Osteoblast (primary cell): ENCODE results near the gene CSNK2A1. TPM values are rescaled to one million over a fixed set of nuclear protein-coding genes. Genes with fewer than 3 reads are reported as not detected.

ENCODE experiments used
- DNase-seq: peaks from one replicate; pipeline ENCODE4 v3.0.0; 2011; ENCODE audit warnings: low spot score, mixed read lengths; ENCODE audit not compliant: insufficient read length; ENCODE audit errors: missing footprints
- H2AFZ ChIP-seq: 2 replicates; pipeline ENCODE4 v1.6.0; 2011; ENCODE audit warnings: mild to moderate bottlenecking, low read length
- H3K27ac ChIP-seq: 2 replicates; pipeline ENCODE4 v1.5.1; 2011; ENCODE audit warnings: mild to moderate bottlenecking, low read depth, low read length, moderate library complexity
- H3K27me3 ChIP-seq: 2 replicates; pipeline ENCODE4 v1.6.0; 2012; ENCODE audit warnings: mild to moderate bottlenecking, control low read depth, inconsistent platforms, low read length, moderate library complexity; ENCODE audit not compliant: insufficient read depth
- H3K36me3 ChIP-seq: 2 replicates; pipeline ENCODE4 v1.5.1; 2011; ENCODE audit warnings: mild to moderate bottlenecking, low read length, control low read depth, moderate library complexity; ENCODE audit not compliant: insufficient read depth
- H3K4me1 ChIP-seq: 2 replicates; pipeline ENCODE4 v1.5.1; 2011; ENCODE audit warnings: mild to moderate bottlenecking, low read length, control low read depth, moderate library complexity; ENCODE audit not compliant: insufficient read depth
- H3K4me2 ChIP-seq: 2 replicates; pipeline ENCODE4 v1.6.0; 2011; ENCODE audit warnings: mild to moderate bottlenecking, low read length; ENCODE audit not compliant: insufficient read depth
- H3K4me3 ChIP-seq: fragments of 200-600 bp; sonication (generic); 3 replicates; pipeline ENCODE4 v1.5.1; 2012; ENCODE audit warnings: mild to moderate bottlenecking, low read length, inconsistent platforms; ENCODE audit not compliant: insufficient read depth
- H3K79me2 ChIP-seq: 2 replicates; pipeline ENCODE4 v1.6.0; 2012; ENCODE audit warnings: mild to moderate bottlenecking, low read length, control low read depth, inconsistent platforms; ENCODE audit not compliant: insufficient read depth
- H3K9me3 ChIP-seq: 2 replicates; pipeline ENCODE4 v1.5.1; 2011; ENCODE audit warnings: low read depth, low read length, control low read depth
- H4K20me1 ChIP-seq: 2 replicates; pipeline ENCODE4 v1.6.0; 2012; ENCODE audit warnings: mild to moderate bottlenecking, low read length, control low read depth; ENCODE audit not compliant: insufficient read depth
- CTCF ChIP-seq: IDR thresholded peaks from 2 replicates; pipeline ENCODE4 v1.5.1; 2011; ENCODE audit warnings: mild to moderate bottlenecking, low read depth, low read length, moderate library complexity; ENCODE audit errors: extremely low read depth
- total RNA-seq: library from RNA; depleted of rRNA; stranded (reverse); fragments of >200 nt; gene quantifications from 2 replicates; pipeline ENCODE4 v1.2.3, GENCODE V29; 2012

The CSNK2A1 gene
- total RNA-seq, 1 donor = 82.9 TPM

- H3K27ac ChIP-seq = peak overlapping the region; percentile 40
- no peak for TF ChIP-seq CTCF
Observed at GRCh38 chr20:540391-541201, 3.0 kb downstream of the CSNK2A1 start.

GRCh38 chr20:539848-540247 lies 3.7 kb downstream of the CSNK2A1 start:
- DNase-seq = no peak
- H3K27ac ChIP-seq = peak overlapping the region; percentile 40
- H3K27me3 ChIP-seq = no peaks in the 10 kb centered on the region
- no peak overlapping the region for H2AFZ ChIP-seq
- peaks cover 71% of the 10 kb centered on the region for H4K20me1 ChIP-seq
- H3K79me2 ChIP-seq = peaks cover 87% of the 10 kb centered on the region
- H3K4me3 ChIP-seq = peak overlapping the region; percentile 14
- H3K36me3 ChIP-seq = peaks cover 4% of the 10 kb centered on the region
- H3K4me1 ChIP-seq = peaks cover 39% of the 10 kb centered on the region
- no peaks in the 10 kb centered on the region for H3K9me3 ChIP-seq
- H3K4me2 ChIP-seq = peak overlapping the region; percentile 58
- no peak for TF ChIP-seq CTCF

More at GRCh38 chr20:540391-541201, 3.0 kb downstream of the CSNK2A1 start:
- H3K4me3 ChIP-seq = no peak overlapping the region
- H3K4me2 ChIP-seq = peak overlapping the region; percentile 58
- H3K9me3 ChIP-seq = no peaks in the 10 kb centered on the region
- no peak overlapping the region for H2AFZ ChIP-seq
- H3K27me3 ChIP-seq = no peaks in the 10 kb centered on the region
- H3K36me3 ChIP-seq = peaks cover 4% of the 10 kb centered on the region
- DNase-seq = no peak
- H4K20me1 ChIP-seq = peaks cover 66% of the 10 kb centered on the region
- H3K4me1 ChIP-seq = peaks cover 39% of the 10 kb centered on the region
- peaks cover 79% of the 10 kb centered on the region for H3K79me2 ChIP-seq

GRCh38 chr20:539191-539590 lies 4.4 kb downstream of the CSNK2A1 start:
- no peak for DNase-seq
- no peak for TF ChIP-seq CTCF
- Histone ChIP-seq H3K4me1 (peaks cover 39% of the 10 kb centered on the region), H2AFZ (no peak overlapping the region), H3K4me3 (no peak overlapping the region), H3K4me2 (peak overlapping the region; percentile 58), H3K79me2 (peaks cover 93% of the 10 kb centered on the region), H3K27me3 (no peaks in the 10 kb centered on the region), H4K20me1 (peaks cover 75% of the 10 kb centered on the region), H3K9me3 (no peaks in the 10 kb centered on the region), H3K27ac (peak overlapping the region; percentile 40), H3K36me3 (peaks cover 4% of the 10 kb centered on the region)

GRCh38 chr20:537983-538382 lies 5.6 kb downstream of the CSNK2A1 start:
- peaks cover 87% of the 10 kb centered on the region for H4K20me1 ChIP-seq
- H3K36me3 ChIP-seq = peaks cover 4% of the 10 kb centered on the region
- peaks cover 39% of the 10 kb centered on the region for H3K4me1 ChIP-seq
- no peaks in the 10 kb centered on the region for H3K9me3 ChIP-seq
- no peak overlapping the region for H3K27ac ChIP-seq
- no peak overlapping the region for H3K4me2 ChIP-seq
- no peak overlapping the region for H2AFZ ChIP-seq
- peaks cover 99% of the 10 kb centered on the region for H3K79me2 ChIP-seq
- no peak overlapping the region for H3K4me3 ChIP-seq
- H3K27me3 ChIP-seq = no peaks in the 10 kb centered on the region
- no peak for TF ChIP-seq CTCF
- DNase-seq = no peak
